NB4 (cell line): Measurements from ENCODE around the gene TMEM9.
A peak's percentile ranks its signal among the peaks of the same experiment; 100 is the strongest.

Source experiments
- MAX ChIP-seq: IDR thresholded peaks from 2 replicates; pipeline ENCODE4 v1.6.1; 2011; ENCODE audit warnings: low read depth, low read length
- MYC ChIP-seq: IDR thresholded peaks from 2 replicates; pipeline ENCODE4 v1.6.1; 2011; ENCODE audit warnings: low read depth, low read length
- POLR2A ChIP-seq: IDR thresholded peaks from 2 replicates; pipeline ENCODE4 v1.6.1; 2011; ENCODE audit warnings: mild to moderate bottlenecking; ENCODE audit not compliant: insufficient read length; ENCODE audit errors: extremely low read depth
- TF ChIP-seq, protein P1 (sequence below): IDR thresholded peaks from one replicate; pipeline ENCODE4 v1.5.1; 2012; ENCODE audit warnings: low read depth, low read length

DNA sequence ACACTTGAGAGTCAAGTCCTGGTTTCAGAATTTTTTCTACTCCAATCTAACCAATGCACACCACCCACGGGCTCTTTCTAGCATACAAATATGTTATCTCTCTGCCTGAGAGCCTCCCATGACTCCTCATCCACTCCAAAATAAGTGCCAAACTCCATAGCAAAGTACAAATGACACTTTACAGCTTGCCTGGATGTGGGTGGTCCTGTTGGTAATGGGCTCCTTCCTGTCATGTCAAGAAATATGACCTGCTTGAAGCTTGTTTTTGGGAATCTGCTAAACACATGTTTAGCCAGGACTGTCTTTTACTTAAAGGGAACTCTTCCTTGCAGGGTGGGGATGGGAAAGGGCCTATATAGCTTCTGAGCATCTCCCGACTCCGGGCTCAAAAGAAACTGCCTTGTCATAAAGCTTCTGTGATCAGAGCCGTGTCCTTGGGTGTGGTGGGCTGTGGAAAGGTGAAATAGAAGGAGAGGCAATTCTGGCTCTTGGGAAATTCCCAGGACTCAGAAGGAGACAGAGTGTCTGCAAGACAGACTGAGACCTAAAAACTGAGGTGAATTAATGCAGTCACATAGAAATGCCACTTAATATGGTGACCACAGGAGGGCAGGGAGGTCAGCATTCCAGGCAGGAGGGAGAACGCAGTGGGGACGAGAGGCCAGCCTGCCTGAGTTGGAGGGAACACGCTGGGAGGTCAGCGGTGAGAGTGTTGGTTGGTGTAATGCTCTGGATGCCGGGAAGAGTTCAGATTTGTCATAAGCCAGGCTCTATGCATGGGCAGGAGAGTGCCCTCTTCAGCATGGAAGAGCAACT, 30.2 kb upstream of the TMEM9 start:
- TF ChIP-seq, protein P1, sequence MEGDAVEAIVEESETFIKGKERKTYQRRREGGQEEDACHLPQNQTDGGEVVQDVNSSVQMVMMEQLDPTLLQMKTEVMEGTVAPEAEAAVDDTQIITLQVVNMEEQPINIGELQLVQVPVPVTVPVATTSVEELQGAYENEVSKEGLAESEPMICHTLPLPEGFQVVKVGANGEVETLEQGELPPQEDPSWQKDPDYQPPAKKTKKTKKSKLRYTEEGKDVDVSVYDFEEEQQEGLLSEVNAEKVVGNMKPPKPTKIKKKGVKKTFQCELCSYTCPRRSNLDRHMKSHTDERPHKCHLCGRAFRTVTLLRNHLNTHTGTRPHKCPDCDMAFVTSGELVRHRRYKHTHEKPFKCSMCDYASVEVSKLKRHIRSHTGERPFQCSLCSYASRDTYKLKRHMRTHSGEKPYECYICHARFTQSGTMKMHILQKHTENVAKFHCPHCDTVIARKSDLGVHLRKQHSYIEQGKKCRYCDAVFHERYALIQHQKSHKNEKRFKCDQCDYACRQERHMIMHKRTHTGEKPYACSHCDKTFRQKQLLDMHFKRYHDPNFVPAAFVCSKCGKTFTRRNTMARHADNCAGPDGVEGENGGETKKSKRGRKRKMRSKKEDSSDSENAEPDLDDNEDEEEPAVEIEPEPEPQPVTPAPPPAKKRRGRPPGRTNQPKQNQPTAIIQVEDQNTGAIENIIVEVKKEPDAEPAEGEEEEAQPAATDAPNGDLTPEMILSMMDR = peak; percentile 59
- TF ChIP-seq POLR2A (no peak), MYC (no peak), MAX (no peak)
